Measurements from ENCODE around the gene CD4. TPM values are rescaled to one million over a fixed set of nuclear protein-coding genes. Genes with fewer than 3 reads are reported as not detected.

The CD4 gene
- total RNA-seq, 4 donors from 2014 or later: 1.8 to 12.9 (median 3.8) TPM

GRCh38 chr12:6846316-6846869, 57.1 kb downstream of the CD4 start:
- Histone ChIP-seq H3K9me3 (no peaks in the 10 kb centered on the region), H3K4me3 (no peak overlapping the region), H3K4me1 (peaks cover 0 to 5% of the 10 kb centered on the region in 2 donors), H3K27me3 (no peaks in the 10 kb centered on the region), H3K36me3 (no peaks in the 10 kb centered on the region), H3K27ac (no peak overlapping the region)
- no peak for DNase-seq
- intact Hi-C loops (cut with DNase I; ENCODE audit: low total_unique reads) (no loop called here), in situ Hi-C loops (cut with MboI; ENCODE audit: low sequenced_read_pairs in 4 of 4) (loop anchor here in 1 of 4 donors (10.0 kb wide), 1 partner anchor 112 kb away; no protein-coding TSS in a partner anchor)
- ATAC-seq: no peak
- TF ChIP-seq, protein P1, sequence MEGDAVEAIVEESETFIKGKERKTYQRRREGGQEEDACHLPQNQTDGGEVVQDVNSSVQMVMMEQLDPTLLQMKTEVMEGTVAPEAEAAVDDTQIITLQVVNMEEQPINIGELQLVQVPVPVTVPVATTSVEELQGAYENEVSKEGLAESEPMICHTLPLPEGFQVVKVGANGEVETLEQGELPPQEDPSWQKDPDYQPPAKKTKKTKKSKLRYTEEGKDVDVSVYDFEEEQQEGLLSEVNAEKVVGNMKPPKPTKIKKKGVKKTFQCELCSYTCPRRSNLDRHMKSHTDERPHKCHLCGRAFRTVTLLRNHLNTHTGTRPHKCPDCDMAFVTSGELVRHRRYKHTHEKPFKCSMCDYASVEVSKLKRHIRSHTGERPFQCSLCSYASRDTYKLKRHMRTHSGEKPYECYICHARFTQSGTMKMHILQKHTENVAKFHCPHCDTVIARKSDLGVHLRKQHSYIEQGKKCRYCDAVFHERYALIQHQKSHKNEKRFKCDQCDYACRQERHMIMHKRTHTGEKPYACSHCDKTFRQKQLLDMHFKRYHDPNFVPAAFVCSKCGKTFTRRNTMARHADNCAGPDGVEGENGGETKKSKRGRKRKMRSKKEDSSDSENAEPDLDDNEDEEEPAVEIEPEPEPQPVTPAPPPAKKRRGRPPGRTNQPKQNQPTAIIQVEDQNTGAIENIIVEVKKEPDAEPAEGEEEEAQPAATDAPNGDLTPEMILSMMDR (IDR thresholded peaks at IDR 0.05 in 4 of 5, conservative IDR thresholded peaks at IDR 0.05 in 1 of 5): no peak
- TF ChIP-seq POLR2A (IDR thresholded peaks at IDR 0.05): no peak

- Histone ChIP-seq H3K27me3 (no peaks in the 10 kb centered on the region), H3K4me1 (peaks cover 0 to 6% of the 10 kb centered on the region in 2 donors), H3K9me3 (no peaks in the 10 kb centered on the region), H3K4me3 (no peak overlapping the region), H3K36me3 (no peaks in the 10 kb centered on the region), H3K27ac (no peak overlapping the region)
- ATAC-seq: no peak
- intact Hi-C loops (cut with DNase I; ENCODE audit: low total_unique reads) (no loop called here), in situ Hi-C loops (cut with MboI; ENCODE audit: low sequenced_read_pairs in 4 of 4) (loop anchor here in 1 of 4 donors (10.0 kb wide), 1 partner anchor 113 kb away; no protein-coding TSS in a partner anchor)
- DNase-seq: no peak
- TF ChIP-seq POLR2A (IDR thresholded peaks at IDR 0.05): no peak
- TF ChIP-seq, protein P1 (IDR thresholded peaks at IDR 0.05 in 4 of 5, conservative IDR thresholded peaks at IDR 0.05 in 1 of 5): no peak
Measured at GRCh38 chr12:6847676-6848075, 58.3 kb downstream of the CD4 start.

DNA sequence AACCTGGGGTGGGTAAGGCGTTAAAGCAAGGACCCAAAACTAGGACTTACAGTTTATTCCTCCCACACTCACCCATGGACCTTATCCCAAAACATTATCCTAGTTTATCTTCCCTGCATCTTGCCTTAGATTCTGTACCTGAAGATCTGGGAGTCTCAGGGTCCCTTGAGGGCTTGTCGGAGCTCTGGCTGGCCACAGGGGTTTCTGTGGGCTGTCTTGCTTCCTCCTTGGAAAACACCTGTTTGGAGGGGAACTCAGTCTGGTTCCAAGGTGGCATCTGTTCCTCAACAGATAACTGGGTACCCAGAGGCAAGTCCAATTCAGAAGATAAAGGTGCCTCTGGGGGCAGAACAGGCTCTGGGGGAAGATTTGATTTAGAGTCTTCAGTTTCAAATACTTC, 60.1 kb downstream of the CD4 start:
- Histone ChIP-seq H3K27me3 (no peaks in the 10 kb centered on the region), H3K27ac (no peak overlapping the region), H3K9me3 (no peaks in the 10 kb centered on the region), H3K36me3 (no peaks in the 10 kb centered on the region), H3K4me3 (no peak overlapping the region), H3K4me1 (peaks cover 13 to 17% of the 10 kb centered on the region in 2 donors)
- ATAC-seq (no peak), DNase-seq (no peak)
- intact Hi-C loops (cut with DNase I; ENCODE audit: low total_unique reads) (no loop called here), in situ Hi-C loops (cut with MboI; ENCODE audit: low sequenced_read_pairs in 4 of 4) (loop anchor here in 1 of 4 donors (10.0 kb wide), 1 partner anchor 115 kb away; no protein-coding TSS in a partner anchor)
- TF ChIP-seq, protein P1 (IDR thresholded peaks at IDR 0.05 in 4 of 5, conservative IDR thresholded peaks at IDR 0.05 in 1 of 5): no peak
- no peak for TF ChIP-seq POLR2A (IDR thresholded peaks at IDR 0.05)

- Histone ChIP-seq H3K27me3 (no peaks in the 10 kb centered on the region), H3K27ac (no peak overlapping the region), H3K36me3 (no peaks in the 10 kb centered on the region), H3K4me1 (peaks cover 13 to 17% of the 10 kb centered on the region in 2 donors), H3K4me3 (no peak overlapping the region), H3K9me3 (no peaks in the 10 kb centered on the region)
- ATAC-seq (no peak), DNase-seq (no peak)
- intact Hi-C loops (cut with DNase I; ENCODE audit: low total_unique reads): loop anchor here (10.0 kb wide), 1 partner anchor 295 kb away; the partner anchor contains the start of gene IFFO1
- in situ Hi-C loops (cut with MboI; ENCODE audit: low sequenced_read_pairs in 4 of 4): loop anchor here in 1 of 4 donors (10.0 kb wide), 1 partner anchor 115 kb away; no protein-coding TSS in a partner anchor
- TF ChIP-seq, protein P1 (IDR thresholded peaks at IDR 0.05 in 4 of 5, conservative IDR thresholded peaks at IDR 0.05 in 1 of 5): no peak
- TF ChIP-seq POLR2A (IDR thresholded peaks at IDR 0.05): no peak
Measured at GRCh38 chr12:6849976-6850560, 60.7 kb downstream of the CD4 start.
